ENCODE data around the gene OR11A1.

DNA sequence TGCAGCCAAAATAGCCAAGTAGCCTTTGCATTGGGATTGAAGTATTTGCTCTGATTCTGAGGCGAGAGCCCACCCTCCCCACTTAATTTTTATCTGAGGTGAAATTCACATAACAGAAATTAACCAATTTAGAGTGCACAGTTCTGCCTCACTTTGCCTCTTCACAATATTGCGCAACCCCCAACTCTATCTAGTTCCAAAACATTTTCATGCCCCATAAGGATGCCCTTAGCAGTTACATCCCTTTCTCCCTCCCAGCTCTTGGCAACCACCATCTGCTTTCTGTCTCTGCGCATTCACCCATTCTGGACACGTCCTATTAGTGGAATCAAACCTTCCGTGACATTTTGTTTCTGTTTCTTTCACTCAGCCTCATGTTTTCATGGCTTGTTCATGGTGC, 21.9 kb upstream of the OR11A1 start:
- TF ChIP-seq, protein P1, sequence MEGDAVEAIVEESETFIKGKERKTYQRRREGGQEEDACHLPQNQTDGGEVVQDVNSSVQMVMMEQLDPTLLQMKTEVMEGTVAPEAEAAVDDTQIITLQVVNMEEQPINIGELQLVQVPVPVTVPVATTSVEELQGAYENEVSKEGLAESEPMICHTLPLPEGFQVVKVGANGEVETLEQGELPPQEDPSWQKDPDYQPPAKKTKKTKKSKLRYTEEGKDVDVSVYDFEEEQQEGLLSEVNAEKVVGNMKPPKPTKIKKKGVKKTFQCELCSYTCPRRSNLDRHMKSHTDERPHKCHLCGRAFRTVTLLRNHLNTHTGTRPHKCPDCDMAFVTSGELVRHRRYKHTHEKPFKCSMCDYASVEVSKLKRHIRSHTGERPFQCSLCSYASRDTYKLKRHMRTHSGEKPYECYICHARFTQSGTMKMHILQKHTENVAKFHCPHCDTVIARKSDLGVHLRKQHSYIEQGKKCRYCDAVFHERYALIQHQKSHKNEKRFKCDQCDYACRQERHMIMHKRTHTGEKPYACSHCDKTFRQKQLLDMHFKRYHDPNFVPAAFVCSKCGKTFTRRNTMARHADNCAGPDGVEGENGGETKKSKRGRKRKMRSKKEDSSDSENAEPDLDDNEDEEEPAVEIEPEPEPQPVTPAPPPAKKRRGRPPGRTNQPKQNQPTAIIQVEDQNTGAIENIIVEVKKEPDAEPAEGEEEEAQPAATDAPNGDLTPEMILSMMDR (IDR thresholded peaks at IDR 0.05), result no peak
- TF ChIP-seq ZFX (IDR thresholded peaks at IDR 0.05; ENCODE audit: borderline replicate concordance), result no peak
